ENCODE data around the gene ADD3.

GRCh38 chr10:110138197-110138812, 130.5 kb downstream of the ADD3 start:
- TF ChIP-seq EZH2 (IDR thresholded peaks at IDR 0.05; ENCODE audit: borderline replicate concordance) (no peak), EZH2phosphoT487 (IDR thresholded peaks at IDR 0.05; ENCODE audit: low read depth, severe bottlenecking, unreplicated experiment) (no peak)

Data from hepatocyte (in vitro differentiated cells).